ENCODE data around the gene PLEKHA7. TPM values are rescaled to one million over a fixed set of nuclear protein-coding genes. Genes with fewer than 3 reads are reported as not detected.
"Not testable (repeated sequence)": the region's sequence is repeated elsewhere in the genome, so short reads cannot be mapped to it uniquely, and the experiment has no call there.

Gene PLEKHA7
- total RNA-seq, 1 donor from 2014 or later: 1.3 TPM

DNA sequence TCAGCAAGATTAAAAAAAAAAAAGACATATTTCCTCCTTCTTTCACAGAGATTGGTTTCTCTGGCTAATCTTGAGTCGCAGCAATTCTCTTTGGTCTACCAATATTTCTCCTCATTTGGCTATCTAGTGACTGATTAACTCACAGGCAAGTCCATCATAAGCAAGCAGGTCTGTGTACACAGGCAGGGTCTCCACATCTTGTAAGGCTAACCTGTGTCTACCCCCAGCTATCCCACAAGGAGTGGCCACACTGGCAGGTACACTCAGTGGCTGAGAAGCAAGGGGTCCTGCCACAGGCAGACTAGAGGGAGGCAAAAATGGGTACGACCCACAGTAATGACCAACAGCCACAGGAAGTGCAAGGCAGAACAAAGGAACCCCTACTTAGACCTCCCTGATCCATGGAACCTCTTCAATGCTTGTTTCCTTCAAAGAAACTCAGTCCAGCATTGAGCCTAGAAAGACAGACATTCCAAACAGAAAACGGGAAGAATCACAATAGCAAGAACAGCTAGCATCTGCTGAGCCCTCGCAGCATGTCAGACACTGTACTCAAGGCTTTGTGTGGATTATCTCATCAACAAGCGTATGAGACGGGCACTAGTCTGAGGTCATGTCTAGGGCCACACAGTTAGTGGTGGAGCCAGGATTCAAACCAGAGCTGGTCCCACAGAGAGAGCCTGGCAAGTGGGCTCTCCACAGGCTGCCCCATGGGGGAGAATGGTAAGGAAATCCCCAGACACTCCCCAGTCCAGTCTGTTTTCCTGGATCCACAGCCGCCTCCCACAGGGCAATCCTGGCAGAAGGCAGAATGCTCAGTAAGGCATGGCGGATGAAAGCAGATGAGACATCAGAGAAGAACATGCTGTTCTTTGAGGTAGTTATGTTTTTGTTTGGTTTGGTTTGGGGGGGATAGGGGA is 34.3 kb downstream of the PLEKHA7 start:
- intact Hi-C loops (cut with micrococcal nuclease): no loop called here

DNA sequence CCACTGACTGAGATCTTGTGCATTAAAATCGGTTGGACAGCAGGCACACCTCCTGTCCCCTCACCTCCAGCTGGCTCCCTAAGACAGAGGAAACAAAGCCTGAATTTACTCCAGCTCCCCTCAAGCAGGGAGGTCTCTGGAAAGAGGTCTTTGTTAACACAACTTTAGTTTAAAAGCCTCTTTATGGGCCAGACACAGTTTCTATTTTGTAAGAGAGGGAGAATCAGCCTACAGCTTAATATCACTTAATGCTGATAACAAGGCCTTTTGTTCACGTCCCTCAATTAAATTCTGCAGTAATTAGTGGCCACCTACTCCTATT is 36.3 kb downstream of the PLEKHA7 start:
- intact Hi-C loops (cut with micrococcal nuclease): no loop called here

DNA sequence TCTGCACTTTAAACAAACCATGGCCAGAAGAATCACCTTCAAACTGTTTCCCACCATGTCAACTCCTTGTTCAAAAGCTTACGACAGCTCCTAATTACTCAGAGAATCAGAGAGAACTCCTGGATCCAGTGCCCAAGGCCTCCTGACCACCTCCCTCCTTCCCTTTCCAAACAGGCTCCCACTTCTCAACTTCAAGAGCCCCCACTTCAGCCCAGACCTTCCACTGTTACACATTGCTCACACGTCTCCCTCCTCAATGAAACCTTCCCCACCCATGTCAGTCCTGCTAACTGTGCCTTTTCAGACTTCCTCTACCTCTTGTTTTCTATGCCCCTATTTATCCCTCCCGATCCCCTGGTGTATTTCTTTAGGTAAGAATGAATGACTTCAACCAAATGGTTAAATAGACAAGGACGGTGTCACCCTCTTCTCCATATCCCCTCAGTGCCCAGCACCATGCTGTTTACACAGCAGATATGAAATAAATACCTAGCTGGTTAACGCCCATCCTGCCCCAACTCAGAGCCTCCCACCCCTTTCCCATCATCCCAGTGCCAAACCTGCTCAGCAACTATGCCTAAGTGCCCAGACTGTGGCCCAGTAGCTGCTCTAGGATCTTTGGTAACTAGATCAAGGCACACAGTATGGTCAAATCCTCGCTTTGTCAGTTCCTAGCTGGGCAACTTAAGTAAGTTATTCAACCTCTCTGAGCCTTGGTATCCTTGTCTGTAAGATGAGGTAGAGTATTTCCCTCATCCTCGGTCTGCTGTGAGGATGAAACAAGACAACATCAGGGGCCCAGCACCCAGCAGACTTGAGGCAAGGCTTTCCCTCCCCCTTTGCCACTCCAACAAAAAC is 36.8 kb downstream of the PLEKHA7 start:
- intact Hi-C loops (cut with micrococcal nuclease): no loop called here

DNA sequence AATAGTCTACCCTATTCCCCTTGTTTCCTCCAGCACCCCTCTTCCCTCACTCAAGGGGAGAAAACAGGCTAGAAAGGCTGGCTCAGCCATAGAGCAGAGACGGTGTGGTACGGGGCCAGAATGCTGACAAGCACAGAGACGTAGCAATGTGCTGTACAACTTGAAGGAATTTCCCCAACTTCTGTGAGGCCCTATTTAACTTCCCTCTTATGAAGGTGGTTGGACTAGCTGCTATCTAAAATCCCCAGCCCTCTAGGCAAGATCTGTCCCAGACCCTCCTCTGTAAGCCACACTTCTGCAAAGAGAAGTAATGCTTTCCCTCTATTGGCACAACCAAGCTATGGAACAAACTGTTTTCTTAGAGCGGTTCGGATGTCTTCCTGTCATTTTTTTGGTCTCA is 37.8 kb downstream of the PLEKHA7 start:
- intact Hi-C loops (cut with micrococcal nuclease): no loop called here

DNA sequence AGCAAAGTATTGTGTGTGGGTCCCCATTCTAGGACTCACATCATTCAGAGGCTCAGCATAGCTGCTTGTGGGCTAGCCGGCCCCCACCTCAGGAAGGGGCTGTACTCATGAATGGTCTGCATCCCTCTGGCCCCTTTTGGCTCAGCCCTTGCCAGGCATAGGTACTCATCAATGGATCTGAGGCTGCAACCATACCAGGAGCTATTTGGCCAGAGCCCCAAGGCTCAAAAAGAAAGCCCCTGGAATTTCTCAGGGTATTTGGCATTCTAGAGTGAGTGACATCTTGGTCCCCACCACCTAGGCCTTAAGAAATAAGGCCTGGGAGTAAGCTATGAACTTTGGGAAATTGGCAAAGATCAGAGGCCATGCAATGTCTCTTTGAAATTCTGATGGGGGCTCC is 38.3 kb downstream of the PLEKHA7 start:
- intact Hi-C loops (cut with micrococcal nuclease): no loop called here

DNA sequence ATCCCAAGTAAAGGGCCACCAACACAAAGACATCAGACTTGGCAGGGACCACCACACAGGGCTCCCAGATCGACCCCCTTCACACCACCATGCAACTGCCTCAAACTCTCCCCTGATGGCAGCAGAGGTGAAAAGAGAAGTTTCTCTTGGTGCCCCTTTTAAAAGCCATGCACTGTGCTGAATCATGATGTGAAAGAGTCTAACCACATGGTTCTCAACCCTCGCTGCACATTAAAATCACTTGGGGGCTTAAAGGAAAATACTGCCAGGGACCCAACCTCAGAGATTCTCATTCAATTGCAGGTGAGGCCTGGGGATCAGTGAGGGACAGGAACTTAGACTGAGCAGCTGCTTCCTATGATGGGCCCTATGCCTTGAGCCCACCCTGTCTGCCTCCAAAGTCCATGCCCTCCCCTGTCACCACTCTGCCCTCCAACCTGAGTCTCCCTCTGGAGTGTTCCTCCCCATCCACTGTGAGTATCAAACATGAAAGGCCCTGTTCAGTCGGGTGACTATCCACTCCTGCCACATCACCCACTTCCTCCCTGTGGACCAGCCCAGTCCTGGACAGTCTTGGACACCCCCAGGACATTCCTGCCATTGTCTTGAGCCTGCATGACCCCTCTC is 40.8 kb downstream of the PLEKHA7 start:
- intact Hi-C loops (cut with micrococcal nuclease): no loop called here

DNA sequence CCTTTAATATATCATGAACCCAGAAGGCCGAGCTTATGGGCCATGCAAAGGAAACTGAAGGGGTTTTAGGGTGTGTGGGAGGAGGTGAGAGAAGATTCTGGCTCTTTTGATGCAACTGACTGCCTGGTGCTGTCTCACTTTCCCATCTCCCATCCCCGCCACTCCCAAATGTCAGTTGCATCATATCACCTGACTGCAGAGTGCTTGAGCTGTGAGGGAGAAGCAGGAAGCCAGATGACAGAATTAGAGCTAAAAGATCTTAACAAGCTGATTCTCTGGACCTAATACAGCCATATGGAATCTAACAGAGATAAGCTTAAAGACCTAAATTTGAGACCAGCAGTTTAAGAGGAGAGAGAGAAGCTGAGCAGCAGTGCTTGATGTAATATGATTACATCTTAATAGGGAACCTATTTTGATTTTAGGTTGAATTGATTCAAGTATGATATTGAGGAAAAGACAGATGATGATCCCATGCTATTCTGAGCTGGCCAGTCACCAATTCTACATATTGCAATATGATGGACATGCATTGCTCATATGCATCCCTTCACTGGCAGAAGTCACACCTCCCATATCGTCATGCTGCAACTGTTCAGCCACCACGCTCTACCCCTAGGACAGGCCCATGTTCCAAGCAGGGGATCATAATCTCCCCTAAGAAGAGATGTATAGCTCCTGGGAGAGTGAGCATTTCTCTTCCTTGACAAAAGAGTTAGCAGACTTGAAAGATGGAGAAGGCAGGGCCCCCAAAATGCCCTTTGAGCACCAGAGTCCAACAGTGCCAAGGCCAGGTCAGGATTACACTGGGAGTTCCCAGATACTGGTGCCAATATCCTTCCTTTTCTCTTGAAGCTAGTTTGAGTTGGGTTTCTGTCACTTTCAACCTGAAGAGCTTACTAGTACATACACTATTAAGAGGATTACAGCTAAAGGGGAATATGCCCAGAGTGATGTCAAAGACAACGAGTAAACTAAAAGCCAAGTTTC is 44.9 kb downstream of the PLEKHA7 start:
- intact Hi-C loops (cut with micrococcal nuclease): no loop called here

DNA sequence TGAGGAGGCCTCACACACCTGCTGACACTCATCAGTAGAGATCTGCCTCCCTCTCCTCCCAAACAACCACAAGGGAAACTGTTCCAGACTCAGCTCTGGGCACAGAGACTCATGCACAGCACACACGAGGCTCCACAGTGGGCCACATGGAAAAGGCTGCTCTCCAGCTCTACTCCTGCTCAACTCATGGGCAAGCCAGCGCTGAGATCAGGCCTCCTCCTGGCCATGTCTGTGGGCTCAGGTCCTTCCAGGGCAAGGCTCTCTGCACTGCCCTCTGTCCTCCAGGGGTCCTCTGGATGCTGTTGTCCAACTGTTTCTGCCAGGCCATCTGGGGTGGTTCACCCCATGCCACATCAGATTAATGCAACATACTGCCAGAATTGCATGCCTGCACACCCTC is 46.0 kb downstream of the PLEKHA7 start:
- intact Hi-C loops (cut with micrococcal nuclease): no loop called here

DNA sequence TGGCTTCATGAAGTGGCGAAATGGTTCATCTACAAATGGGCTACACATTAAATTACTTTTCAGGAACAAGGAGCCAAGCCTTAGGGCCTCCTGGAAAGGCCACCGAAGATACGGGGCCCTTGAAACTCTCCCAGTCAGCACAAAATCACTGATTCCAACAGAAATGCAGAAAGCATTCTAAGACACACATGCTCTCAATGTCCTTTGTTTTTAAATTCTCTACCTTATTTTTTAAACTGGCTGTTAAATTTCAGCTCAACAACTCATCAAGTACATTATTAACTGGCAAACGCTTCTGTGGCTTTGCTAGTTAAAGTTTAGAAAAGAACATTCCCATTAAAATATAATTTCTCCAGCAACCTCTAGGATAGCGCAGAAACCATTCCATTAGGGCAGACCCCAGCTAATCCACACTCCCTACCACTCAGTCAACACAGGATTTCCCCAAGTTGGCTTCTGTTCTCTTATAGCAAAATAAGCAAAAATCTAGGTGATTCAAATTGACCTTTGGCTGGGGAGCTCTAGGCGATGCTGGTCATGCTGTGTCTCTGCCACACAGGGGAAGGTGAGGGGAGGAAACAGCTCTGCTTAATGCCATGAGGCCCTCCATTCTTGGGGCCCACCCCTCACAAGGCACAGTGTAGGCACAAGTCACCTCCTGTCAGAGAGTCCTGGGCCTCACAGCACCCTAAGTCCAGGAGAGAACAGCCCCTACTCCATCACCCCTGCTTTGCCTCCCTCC is 47.1 kb downstream of the PLEKHA7 start:
- intact Hi-C loops (cut with micrococcal nuclease): no loop called here

DNA sequence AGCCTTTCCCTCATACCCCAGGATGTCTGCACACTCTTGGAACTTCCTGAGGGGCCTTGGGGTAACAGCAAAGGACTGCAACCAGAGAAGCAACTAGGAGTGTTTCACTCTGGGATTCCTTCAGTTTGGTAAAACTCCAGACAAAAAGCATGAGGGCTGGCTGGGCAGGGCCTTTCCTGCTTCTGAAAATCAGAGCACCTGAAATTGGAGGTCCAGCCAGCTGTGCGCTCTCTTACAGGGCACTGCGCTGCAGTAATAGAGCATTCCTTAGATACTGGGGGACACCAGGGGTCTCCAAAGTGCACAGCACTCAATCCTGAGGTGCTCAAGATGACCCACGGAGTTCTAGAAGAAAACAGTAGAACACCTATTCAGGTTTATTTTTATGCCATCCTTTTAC is 49.7 kb downstream of the PLEKHA7 start:
- intact Hi-C loops (cut with micrococcal nuclease): no loop called here

DNA sequence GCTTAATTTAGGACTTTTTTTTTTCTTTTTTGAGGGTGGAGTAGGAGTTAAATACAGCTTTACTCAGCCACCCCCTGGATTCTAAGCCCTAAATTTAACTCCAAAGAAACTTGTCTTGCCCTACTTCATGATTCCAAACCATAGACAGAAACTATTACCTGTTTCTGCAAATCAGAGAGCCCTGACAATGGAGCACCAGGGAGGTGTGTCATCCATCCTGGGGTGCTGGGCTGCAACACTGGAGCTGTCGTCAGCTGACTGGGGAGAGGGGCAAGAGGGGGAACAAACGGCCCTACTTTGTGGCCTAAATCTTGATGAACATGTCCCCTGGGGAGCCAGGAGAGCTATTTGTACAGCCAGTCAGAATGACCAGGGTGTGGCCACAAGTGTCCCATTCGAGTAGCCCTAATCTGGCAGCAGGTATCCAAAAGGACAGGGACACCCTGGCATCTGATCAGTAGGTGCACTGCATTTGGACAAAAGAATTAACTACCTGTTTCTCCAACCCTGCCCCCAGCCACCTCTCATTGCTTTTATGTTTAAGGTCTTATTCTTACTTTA is 50.8 kb downstream of the PLEKHA7 start:
- intact Hi-C loops (cut with micrococcal nuclease): no loop called here

DNA sequence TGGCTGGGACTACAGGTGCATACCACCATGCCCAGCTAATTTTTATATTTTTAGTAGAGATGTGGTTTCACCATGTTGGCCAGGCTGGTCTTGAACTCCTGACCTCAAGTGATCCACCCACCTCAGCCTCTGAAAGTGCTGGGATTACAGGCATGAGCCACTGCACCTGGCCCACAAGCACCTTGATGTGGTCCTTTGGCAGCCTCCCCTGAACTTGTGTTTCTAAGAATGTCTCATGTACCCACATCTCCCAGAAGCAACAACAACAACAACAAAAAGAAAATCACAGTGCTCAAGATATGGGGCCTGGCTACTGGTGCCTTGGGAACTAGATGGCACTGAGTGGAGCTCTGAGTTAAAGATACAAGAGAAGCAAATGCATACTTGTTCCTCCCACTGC is 51.6 kb downstream of the PLEKHA7 start:
- intact Hi-C loops (cut with micrococcal nuclease): not testable (repeated sequence)

DNA sequence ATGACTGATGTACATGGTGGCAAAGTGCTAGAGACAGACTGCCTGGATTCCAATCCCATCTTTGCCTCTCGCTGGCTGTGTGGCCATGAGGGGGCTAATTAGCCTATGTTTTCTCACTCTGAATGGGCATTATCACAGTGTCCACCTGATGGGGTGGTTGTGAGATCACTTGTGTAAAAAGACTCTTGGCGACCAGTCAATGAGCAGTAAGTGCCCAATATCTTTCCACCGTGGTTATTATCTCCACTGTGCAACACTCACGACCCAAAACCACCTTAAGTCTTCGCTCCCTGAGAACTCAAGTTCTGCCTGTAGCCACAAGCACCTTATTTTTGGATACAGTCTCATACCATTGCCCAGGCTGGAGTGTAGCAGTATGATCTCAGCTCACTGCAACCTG is 52.1 kb downstream of the PLEKHA7 start:
- intact Hi-C loops (cut with micrococcal nuclease): no loop called here

DNA sequence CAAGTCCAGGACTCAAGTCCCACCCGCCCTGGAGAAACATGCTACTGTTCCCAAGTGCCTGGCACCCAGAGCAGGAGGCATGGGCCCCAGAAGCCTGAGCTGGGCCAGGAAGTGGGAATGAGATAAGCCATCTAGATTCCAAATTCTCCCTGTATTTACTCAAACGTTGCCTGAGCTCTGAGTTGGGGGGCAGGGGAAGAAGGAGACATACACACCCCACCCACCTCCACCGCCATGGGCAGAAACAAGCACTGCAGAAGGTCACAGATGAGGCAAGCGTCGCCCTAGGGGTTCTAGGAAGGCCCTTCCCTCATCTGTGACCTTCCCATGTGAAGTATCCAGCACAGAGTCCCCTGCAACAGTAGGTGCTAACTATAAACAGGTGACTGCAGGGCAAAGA is 54.0 kb downstream of the PLEKHA7 start:
- intact Hi-C loops (cut with micrococcal nuclease): no loop called here

DNA sequence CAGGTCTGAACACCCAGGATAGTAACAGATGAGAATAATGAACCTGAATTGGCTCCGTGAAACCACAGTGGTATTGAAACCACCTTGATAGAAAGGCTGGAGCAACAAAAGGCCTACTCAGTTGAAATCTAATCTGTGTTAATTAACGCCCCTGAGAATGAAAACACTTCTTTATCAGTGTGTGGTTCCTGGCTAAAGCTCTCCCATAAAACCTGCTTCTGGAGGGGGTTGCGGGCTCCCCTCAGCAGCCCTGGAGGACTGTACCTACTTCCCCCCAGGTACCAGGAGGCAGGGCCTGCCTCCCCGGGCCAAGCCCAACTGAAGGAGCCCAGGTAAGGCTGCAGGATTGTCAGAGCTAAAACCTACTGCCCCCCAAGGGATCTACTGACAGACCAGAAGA is 54.6 kb downstream of the PLEKHA7 start:
- intact Hi-C loops (cut with micrococcal nuclease): no loop called here

DNA sequence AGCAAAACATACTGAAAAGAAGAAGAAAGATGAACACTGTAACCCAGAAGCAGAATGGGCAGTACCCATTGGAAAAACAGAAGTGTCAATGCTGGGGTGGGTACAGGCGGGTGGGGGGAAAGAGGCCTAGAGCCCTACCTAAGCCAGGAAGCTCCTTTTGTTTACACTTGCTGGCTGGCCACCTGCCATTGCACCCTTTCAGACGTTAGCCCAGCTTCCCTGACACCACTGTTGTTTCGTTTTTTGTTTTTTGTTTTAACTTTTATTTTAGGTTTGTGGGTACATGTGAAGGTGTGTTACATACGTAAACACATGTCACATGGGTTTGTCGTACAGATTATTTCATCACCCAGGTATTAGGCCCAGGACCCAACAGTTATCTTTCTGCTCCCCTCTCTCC is 55.4 kb downstream of the PLEKHA7 start:
- intact Hi-C loops (cut with micrococcal nuclease): no loop called here

DNA sequence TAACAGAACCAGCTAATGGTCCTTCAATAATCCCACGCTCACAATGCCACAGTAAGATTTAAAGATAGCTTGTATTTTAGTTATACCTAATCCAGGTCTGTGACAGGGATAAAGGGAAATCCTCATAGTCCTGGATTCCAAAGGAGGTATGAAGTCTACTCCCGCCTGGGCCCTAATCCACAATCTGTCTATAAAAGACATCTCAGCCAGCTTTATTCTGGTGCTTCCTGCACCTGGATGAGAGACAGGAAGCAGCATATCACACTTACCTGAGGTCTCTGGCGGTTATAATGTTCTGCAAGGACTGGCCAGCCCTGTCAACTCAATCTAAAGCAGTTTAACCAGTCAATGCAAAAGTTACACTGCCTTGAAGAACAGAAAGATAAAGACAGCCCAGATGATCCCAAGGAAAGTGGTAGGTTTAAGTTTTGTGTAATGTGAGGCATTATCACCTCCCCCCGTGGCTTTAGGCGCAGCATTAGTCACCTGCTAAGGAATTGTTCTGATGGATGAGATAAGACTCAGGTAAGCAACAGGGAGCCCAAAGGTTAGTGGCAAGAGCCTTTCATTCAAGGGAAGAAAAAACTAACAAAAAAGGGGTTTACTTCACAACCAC is 57.6 kb downstream of the PLEKHA7 start:
- intact Hi-C loops (cut with micrococcal nuclease): no loop called here

DNA sequence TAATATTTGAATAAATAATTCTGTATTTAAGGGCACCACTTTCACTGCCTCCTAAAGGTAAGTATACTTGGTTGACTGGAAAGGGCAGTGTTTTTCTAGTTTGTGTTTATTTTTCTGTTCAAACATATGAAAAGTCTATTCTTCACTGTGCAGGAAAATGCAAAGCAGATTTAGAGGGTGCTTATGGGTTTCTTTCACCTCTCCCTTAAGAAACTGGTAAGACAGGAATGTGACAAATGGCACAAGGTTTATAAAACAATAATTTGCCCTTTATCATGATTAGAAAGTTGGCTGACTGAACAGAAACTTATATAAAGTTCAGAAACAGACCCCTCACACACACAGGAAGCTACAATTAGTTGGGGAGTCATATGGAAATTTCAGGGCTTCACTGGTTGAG is 60.6 kb downstream of the PLEKHA7 start:
- intact Hi-C loops (cut with micrococcal nuclease): no loop called here

All from T-helper 1 cell treated with Interleukin-12 subunit alpha and Interleukin-12 subunit beta and Interleukin-4 antibody, amounts not matched to agents 30 ng/mL and 1 ng/mL, for 36 hours (primary cell).